ENCODE results near the gene SCFD1. TPM values are rescaled to one million over a fixed set of nuclear protein-coding genes. Genes with fewer than 3 reads are reported as not detected.
"Not testable (repeated sequence)": the region's sequence is repeated elsewhere in the genome, so short reads cannot be mapped to it uniquely, and the experiment has no call there.

The SCFD1 gene
- total RNA-seq, 2 experiments from 2014 or later: 47.5 to 55.3 TPM

GRCh38 chr14:30644462-30644861 is 22.3 kb downstream of the SCFD1 start:
- H3K4me1 Mint-ChIP-seq; intact Hi-C loops (cut with DNase I, micrococcal nuclease); CTCF ChIA-PET; POLR2A ChIA-PET; H3K4me3 Mint-ChIP-seq; H3K9me3 Mint-ChIP-seq (ENCODE audit: low read depth); DNase-seq; H3K27me3 Mint-ChIP-seq; H3K27ac Mint-ChIP-seq; ATAC-seq: not testable (repeated sequence)
- H3K36me3 Mint-ChIP-seq (ENCODE audit: low read depth): peaks cover 41% of the 10 kb centered on the region

GRCh38 chr14:30645600-30645999 is 23.5 kb downstream of the SCFD1 start:
- ATAC-seq: no peak
- H3K4me3 Mint-ChIP-seq: no peak overlapping the region
- CTCF ChIA-PET: interaction anchor here (1.0 kb wide), 1 partner anchor 22 kb away, joined by 4 read pairs; no protein-coding TSS in a partner anchor
- no peak overlapping the region for H3K27ac Mint-ChIP-seq
- intact Hi-C loops (cut with DNase I, micrococcal nuclease): no loop called here
- POLR2A ChIA-PET: no interaction called here
- DNase-seq: no peak
- peaks cover 42% of the 10 kb centered on the region for H3K36me3 Mint-ChIP-seq (ENCODE audit: low read depth)
- peaks cover 2% of the 10 kb centered on the region for H3K9me3 Mint-ChIP-seq (ENCODE audit: low read depth)
- no peaks in the 10 kb centered on the region for H3K27me3 Mint-ChIP-seq
- H3K4me1 Mint-ChIP-seq: no peaks in the 10 kb centered on the region

GRCh38 chr14:30648471-30648870 is 26.4 kb downstream of the SCFD1 start:
- intact Hi-C loops (cut with DNase I, micrococcal nuclease): no loop called here
- DNase-seq (no peak), ATAC-seq (no peak)
- Mint-ChIP-seq H3K27me3 (no peaks in the 10 kb centered on the region), H3K4me1 (no peaks in the 10 kb centered on the region), H3K4me3 (no peak overlapping the region), H3K27ac (no peak overlapping the region), H3K9me3 (ENCODE audit: low read depth) (peaks cover 2% of the 10 kb centered on the region), H3K36me3 (ENCODE audit: low read depth) (peaks cover 44% of the 10 kb centered on the region)
- CTCF ChIA-PET: interaction anchor here (0.9 kb wide), 1 partner anchor 330 kb away, joined by 3 read pairs; no protein-coding TSS in a partner anchor
- POLR2A ChIA-PET: interaction anchor here (0.6 kb wide), 1 partner anchor 9 kb away, joined by 3 read pairs; no protein-coding TSS in a partner anchor

GRCh38 chr14:30651937-30652336 is 29.8 kb downstream of the SCFD1 start:
- no peaks in the 10 kb centered on the region for H3K27me3 Mint-ChIP-seq
- ChIA-PET CTCF (interaction anchor here (1.1 kb wide), 1 partner anchor 20 kb away, joined by 3 read pairs; no protein-coding TSS in a partner anchor), POLR2A (no interaction called here)
- ATAC-seq (no peak), DNase-seq (no peak)
- no peak overlapping the region for H3K27ac Mint-ChIP-seq
- no peaks in the 10 kb centered on the region for H3K9me3 Mint-ChIP-seq (ENCODE audit: low read depth)
- no peak overlapping the region for H3K4me3 Mint-ChIP-seq
- no peaks in the 10 kb centered on the region for H3K4me1 Mint-ChIP-seq
- peaks cover 22% of the 10 kb centered on the region for H3K36me3 Mint-ChIP-seq (ENCODE audit: low read depth)
- intact Hi-C loops (cut with DNase I, micrococcal nuclease): no loop called here

GRCh38 chr14:30655124-30655523 is 33.0 kb downstream of the SCFD1 start:
- intact Hi-C loops (cut with DNase I, micrococcal nuclease): loop anchor here in 1 of 2 experiments (5.0 kb wide), 1 partner anchor 702 kb away; no protein-coding TSS in a partner anchor
- H3K36me3 Mint-ChIP-seq (ENCODE audit: low read depth): peaks cover 24% of the 10 kb centered on the region
- ChIA-PET POLR2A (no interaction called here), CTCF (interaction anchor here (0.7 to 1.7 kb wide), 6 partner anchors 10 to 301 kb away, joined by 3 to 7 read pairs (median 4); no protein-coding TSS in a partner anchor)
- no peak for ATAC-seq
- no peak overlapping the region for H3K4me3 Mint-ChIP-seq
- DNase-seq: no peak
- H3K4me1 Mint-ChIP-seq: no peaks in the 10 kb centered on the region
- no peak overlapping the region for H3K27ac Mint-ChIP-seq
- no peaks in the 10 kb centered on the region for H3K9me3 Mint-ChIP-seq (ENCODE audit: low read depth)
- H3K27me3 Mint-ChIP-seq: no peaks in the 10 kb centered on the region

GRCh38 chr14:30655658-30656057 is 33.5 kb downstream of the SCFD1 start:
- POLR2A ChIA-PET: no interaction called here
- H3K9me3 Mint-ChIP-seq (ENCODE audit: low read depth): no peaks in the 10 kb centered on the region

GRCh38 chr14:30656190-30656632 is 34.1 kb downstream of the SCFD1 start:
- POLR2A ChIA-PET: no interaction called here
- Mint-ChIP-seq H3K36me3 (ENCODE audit: low read depth) (peaks cover 27% of the 10 kb centered on the region), H3K4me3 (no peak overlapping the region), H3K9me3 (ENCODE audit: low read depth) (no peaks in the 10 kb centered on the region), H3K27ac (no peak overlapping the region), H3K4me1 (no peaks in the 10 kb centered on the region), H3K27me3 (no peaks in the 10 kb centered on the region)
- intact Hi-C loops (cut with DNase I, micrococcal nuclease): loop anchor here (1.0 to 5.0 kb wide), 4 partner anchors 250 to 701 kb away; no protein-coding TSS in a partner anchor
- CTCF ChIA-PET: interaction anchor here (0.6 to 1.2 kb wide), 8 partner anchors 11 to 325 kb away, joined by 3 to 6 read pairs (median 4); partner anchors contain the start of gene SCFD1
- DNase-seq (peak; percentile 44), ATAC-seq (no peak)

More at GRCh38 chr14:30655658-30656057, 33.5 kb downstream of the SCFD1 start:
- no peaks in the 10 kb centered on the region for H3K4me1 Mint-ChIP-seq
- no peak overlapping the region for H3K27ac Mint-ChIP-seq
- intact Hi-C loops (cut with DNase I, micrococcal nuclease): loop anchor here (1.0 to 5.0 kb wide), 4 partner anchors 251 to 702 kb away; no protein-coding TSS in a partner anchor
- CTCF ChIA-PET: interaction anchor here (0.7 to 1.7 kb wide), 5 partner anchors 22 to 301 kb away, joined by 3 to 7 read pairs (median 4); no protein-coding TSS in a partner anchor
- no peaks in the 10 kb centered on the region for H3K27me3 Mint-ChIP-seq
- H3K36me3 Mint-ChIP-seq (ENCODE audit: low read depth): peaks cover 24% of the 10 kb centered on the region
- DNase-seq (no peak), ATAC-seq (no peak)
- no peak overlapping the region for H3K4me3 Mint-ChIP-seq

- ChIA-PET POLR2A (no interaction called here), CTCF (interaction anchor here (0.5 to 1.2 kb wide), 12 partner anchors 10 to 496 kb away, joined by 3 to 6 read pairs (median 3); partner anchors contain the start of gene SCFD1)
- Mint-ChIP-seq H3K27ac (no peak overlapping the region), H3K36me3 (ENCODE audit: low read depth) (peaks cover 24% of the 10 kb centered on the region), H3K4me3 (no peak overlapping the region), H3K9me3 (ENCODE audit: low read depth) (no peaks in the 10 kb centered on the region), H3K27me3 (no peaks in the 10 kb centered on the region), H3K4me1 (no peaks in the 10 kb centered on the region)
- no peak for DNase-seq
- intact Hi-C loops (cut with DNase I, micrococcal nuclease): loop anchor here (2.0 to 5.0 kb wide), 2 partner anchors 426 to 700 kb away; no protein-coding TSS in a partner anchor
- no peak for ATAC-seq
Observed at GRCh38 chr14:30657050-30657449, 34.9 kb downstream of the SCFD1 start.

- no peak overlapping the region for H3K4me3 Mint-ChIP-seq
Observed at GRCh38 chr14:30657606-30658163, 35.6 kb downstream of the SCFD1 start.

GRCh38 chr14:30658645-30659044 is 36.5 kb downstream of the SCFD1 start:
- intact Hi-C loops (cut with DNase I, micrococcal nuclease): loop anchor here in 1 of 2 experiments (5.0 kb wide), 1 partner anchor 699 kb away; no protein-coding TSS in a partner anchor
- CTCF ChIA-PET: no interaction called here

More at GRCh38 chr14:30657606-30658163, 35.6 kb downstream of the SCFD1 start:
- ChIA-PET POLR2A (no interaction called here), CTCF (interaction anchor here (0.5 to 1.0 kb wide), 6 partner anchors 37 to 554 kb away, joined by 3 to 5 read pairs (median 3); no protein-coding TSS in a partner anchor)
- Mint-ChIP-seq H3K36me3 (ENCODE audit: low read depth) (peaks cover 30% of the 10 kb centered on the region), H3K9me3 (ENCODE audit: low read depth) (no peaks in the 10 kb centered on the region), H3K27me3 (no peaks in the 10 kb centered on the region), H3K4me1 (no peaks in the 10 kb centered on the region), H3K27ac (no peak overlapping the region)
- no peak for DNase-seq
- no peak for ATAC-seq
- intact Hi-C loops (cut with DNase I, micrococcal nuclease): loop anchor here (2.0 to 5.0 kb wide), 2 partner anchors 425 to 700 kb away; no protein-coding TSS in a partner anchor

GRCh38 chr14:30669594-30669993 is 47.5 kb downstream of the SCFD1 start:
- intact Hi-C loops (cut with DNase I, micrococcal nuclease): no loop called here
- DNase-seq (no peak), ATAC-seq (no peak)
- Mint-ChIP-seq H3K27ac (no peak overlapping the region), H3K36me3 (ENCODE audit: low read depth) (peaks cover 25% of the 10 kb centered on the region), H3K4me3 (no peak overlapping the region), H3K4me1 (peaks cover 7% of the 10 kb centered on the region), H3K9me3 (ENCODE audit: low read depth) (no peaks in the 10 kb centered on the region), H3K27me3 (no peaks in the 10 kb centered on the region)
- POLR2A ChIA-PET: no interaction called here
- CTCF ChIA-PET: no interaction called here

More at GRCh38 chr14:30658645-30659044, 36.5 kb downstream of the SCFD1 start:
- POLR2A ChIA-PET: interaction anchor here (0.9 kb wide), 1 partner anchor 398 kb away, joined by 3 read pairs; no protein-coding TSS in a partner anchor
- Mint-ChIP-seq H3K36me3 (ENCODE audit: low read depth) (peaks cover 32% of the 10 kb centered on the region), H3K27me3 (no peaks in the 10 kb centered on the region), H3K4me1 (no peaks in the 10 kb centered on the region), H3K4me3 (no peak overlapping the region), H3K9me3 (ENCODE audit: low read depth) (no peaks in the 10 kb centered on the region), H3K27ac (no peak overlapping the region)
- DNase-seq (no peak), ATAC-seq (no peak)

Measured in activated CD4-positive, alpha-beta T cell treated with anti-CD3 and anti-CD28 coated beads for 36 hours (primary cell).